Endothelial cell of umbilical vein (primary cell): ENCODE results near the gene KBTBD13. TPM values are rescaled to one million over a fixed set of nuclear protein-coding genes. Genes with fewer than 3 reads are reported as not detected.

Experiments used
- BruUV-seq: library from RNA; stranded (reverse); fragments of 400-500 nt; replicated peaks from 2 replicates; lab custom pipeline; 2021; lab: Mats Ljungman, UMichigan
- CTCF ChIA-PET: fragments of 300-600, 350-600 bp; sonication (Branson Sonifier 250); formaldehyde crosslinking; loops from one replicate; lab custom pipeline; 2021; ENCODE audit warnings: antibody characterized with exemption, inconsistent platforms; lab: Charles Lee
- POLR2A ChIA-PET: fragments of 300-600, 350-600 bp; sonication (Branson Sonifier 250); formaldehyde crosslinking; loops from one replicate; lab custom pipeline; 2021; ENCODE audit warnings: antibody characterized with exemption, inconsistent platforms; lab: Charles Lee
- DNase-seq: peaks from one replicate; pipeline ENCODE4 v3.0.0-alpha.2; 2011; ENCODE audit warnings: low read depth, low spot score
- FAIRE-seq: peaks from 2 replicates; lab custom pipeline; 2011; peaks lifted over from hg19 to GRCh38; lab: Jason Lieb, UNC
- H2AFZ ChIP-seq: 2 replicates; pipeline ENCODE4 v1.6.0; 2012; ENCODE audit warnings: low read depth, low read length, control low read depth, inconsistent platforms
- H3K27ac ChIP-seq: 2 replicates; pipeline ENCODE4 v1.5.1; 2011; ENCODE audit warnings: low read depth, mild to moderate bottlenecking, control low read depth, low read length, moderate library complexity; ENCODE audit not compliant: insufficient read depth
- H3K27me3 ChIP-seq, 2 experiments: 2 replicates each; pipeline versions ENCODE4 v1.6.0 to v1.6.1; 2011; ENCODE audit warnings: low read length in 2 of 2, mixed read lengths in 1 of 2; ENCODE audit not compliant: control insufficient read depth in 2 of 2, insufficient read depth in 2 of 2
- H3K36me3 ChIP-seq, 2 experiments: 2 replicates in 1 of 2; 3 replicates in 1 of 2; pipeline ENCODE4 v1.5.1; 2011; ENCODE audit warnings: low read length in 2 of 2, mild to moderate bottlenecking in 1 of 2, moderate library complexity in 1 of 2; ENCODE audit not compliant: control insufficient read depth in 2 of 2, insufficient read depth in 2 of 2; ENCODE audit errors: extremely low read depth in 1 of 2
- H3K4me1 ChIP-seq: 3 replicates; pipeline ENCODE4 v1.5.1; 2011; ENCODE audit warnings: mild to moderate bottlenecking, low read length; ENCODE audit not compliant: control insufficient read depth, insufficient read depth; ENCODE audit errors: extremely low read depth
- H3K4me2 ChIP-seq: 2 replicates; pipeline ENCODE4 v1.6.1; 2011; ENCODE audit warnings: low read length, control low read depth, mixed read lengths; ENCODE audit not compliant: insufficient read depth
- H3K4me3 ChIP-seq, 3 experiments: fragments of 200-600 bp in 1 of 3; sonication (generic), shearing (Covaris generic) in 1 of 3; replicated peaks in 1 of 3; 2 replicates each; pipeline ENCODE4 v1.5.1; 2011 to 2016; ENCODE audit warnings: control low read depth in 3 of 3, low read length in 3 of 3, mild to moderate bottlenecking in 2 of 3, inconsistent platforms in 1 of 3, low read depth in 1 of 3, moderate library complexity in 1 of 3; ENCODE audit not compliant: insufficient read depth in 1 of 3
- H3K79me2 ChIP-seq: 2 replicates; pipeline ENCODE4 v1.6.0; 2012; ENCODE audit warnings: low read length, inconsistent platforms; ENCODE audit not compliant: control insufficient read depth, insufficient read depth
- H3K9ac ChIP-seq: replicated peaks from 2 replicates; pipeline ENCODE3; 2011; ENCODE audit warnings: low read length, control low read depth; ENCODE audit not compliant: insufficient read depth; ENCODE audit errors: extremely low read depth
- H3K9me1 ChIP-seq: replicated peaks from 3 replicates; pipeline ENCODE4 v1.6.0; 2011; ENCODE audit warnings: mild to moderate bottlenecking, low read length; ENCODE audit not compliant: control insufficient read depth, insufficient read depth; ENCODE audit errors: extremely low read depth
- H3K9me3 ChIP-seq: replicated peaks from 2 replicates; pipeline ENCODE4 v1.5.1; 2012; ENCODE audit warnings: low read length, inconsistent platforms; ENCODE audit not compliant: control insufficient read depth, insufficient read depth
- H4K20me1 ChIP-seq: replicated peaks from 2 replicates; pipeline ENCODE3; 2011; ENCODE audit warnings: mild to moderate bottlenecking, low read length; ENCODE audit not compliant: control insufficient read depth, insufficient read depth; ENCODE audit errors: extremely low read depth
- EZH2 ChIP-seq: IDR thresholded peaks from 2 replicates; pipeline ENCODE4 v1.6.1; 2012; ENCODE audit warnings: borderline replicate concordance, low read depth, mild to moderate bottlenecking, moderate library complexity, low read length, inconsistent platforms; ENCODE audit not compliant: severe bottlenecking
- FOS ChIP-seq: IDR thresholded peaks from 2 replicates; pipeline ENCODE4 v1.6.1; 2011; ENCODE audit warnings: mild to moderate bottlenecking, low read length, moderate library complexity, borderline replicate concordance; ENCODE audit not compliant: insufficient read depth
- GATA2 ChIP-seq: IDR thresholded peaks from 2 replicates; pipeline ENCODE4 v1.7.0; 2011; ENCODE audit warnings: low read depth, mild to moderate bottlenecking, moderate library complexity, mixed read lengths, low read length; ENCODE audit not compliant: insufficient read length, insufficient read depth
- JUN ChIP-seq: IDR thresholded peaks from 2 replicates; pipeline ENCODE4 v1.6.1; 2011; ENCODE audit warnings: borderline replicate concordance, low read depth; ENCODE audit not compliant: insufficient read length, insufficient read depth
- MYC ChIP-seq: IDR thresholded peaks from one replicate; pipeline ENCODE4 v1.6.1; 2011; ENCODE audit warnings: mild to moderate bottlenecking, low read depth, low read length
- POLR2A ChIP-seq: IDR thresholded peaks from 2 replicates; pipeline ENCODE4 v1.6.1; 2012; ENCODE audit warnings: low read depth, mild to moderate bottlenecking, control low read depth, low read length
- POLR2AphosphoS5 ChIP-seq: IDR thresholded peaks from 2 replicates; pipeline ENCODE4 v1.6.1; 2012; ENCODE audit warnings: low read depth, mild to moderate bottlenecking, control low read depth, low read length, moderate library complexity; ENCODE audit not compliant: insufficient read depth
- dilution Hi-C: fragments of 300-500 bp; cut with MboI; formaldehyde crosslinking; loops from one replicate; pipeline ENCODE4 v1.15.0; 2019; ENCODE audit warnings: low sequenced_read_pairs; ENCODE audit not compliant: extremely low pct_ligation_motif_present
- intact Hi-C: fragments of 100-400 bp; cut with micrococcal nuclease; formaldehyde crosslinking; loops from one replicate; pipeline ENCODE4 v1.10.0; 2022
- polyA plus RNA-seq, 4 experiments: library from polyadenylated mRNA; depleted of rRNA in 3 of 4; stranded (reverse) in 3 of 4; unstranded in 1 of 4; fragments of >200 nt; gene quantifications; 2 replicates each; pipeline versions ENCODE4 v1.2.1 to v1.2.3, GENCODE V29; 2011 to 2012; ENCODE audit warnings: missing spikeins in 1 of 4
- total RNA-seq: library from RNA; stranded (reverse); gene quantifications from 2 replicates; pipeline ENCODE4 v1.2.3, GENCODE V29; 2021
- TF ChIP-seq, protein P1 (sequence below), 2 donors: IDR thresholded peaks; 1 replicate in 1 of 2; 2 replicates in 1 of 2; pipeline ENCODE4 v1.5.1; 2011; ENCODE audit warnings: low read length in 2 of 2, mild to moderate bottlenecking in 2 of 2, moderate library complexity in 2 of 2, control low read depth in 1 of 2, inconsistent platforms in 1 of 2, low read depth in 1 of 2; ENCODE audit not compliant: insufficient read depth in 1 of 2; ENCODE audit errors: extremely low read depth in 1 of 2
- TF ChIP-seq, protein P2 (sequence below): IDR thresholded peaks from 2 replicates; pipeline ENCODE4 v1.6.1; 2011; ENCODE audit not compliant: insufficient read depth, insufficient read length

Gene KBTBD13
- total and polyA plus RNA-seq, 2 donors (not counting 3 experiments of a cell fraction or from before 2014, with no cell fraction given), result not detected

DNA sequence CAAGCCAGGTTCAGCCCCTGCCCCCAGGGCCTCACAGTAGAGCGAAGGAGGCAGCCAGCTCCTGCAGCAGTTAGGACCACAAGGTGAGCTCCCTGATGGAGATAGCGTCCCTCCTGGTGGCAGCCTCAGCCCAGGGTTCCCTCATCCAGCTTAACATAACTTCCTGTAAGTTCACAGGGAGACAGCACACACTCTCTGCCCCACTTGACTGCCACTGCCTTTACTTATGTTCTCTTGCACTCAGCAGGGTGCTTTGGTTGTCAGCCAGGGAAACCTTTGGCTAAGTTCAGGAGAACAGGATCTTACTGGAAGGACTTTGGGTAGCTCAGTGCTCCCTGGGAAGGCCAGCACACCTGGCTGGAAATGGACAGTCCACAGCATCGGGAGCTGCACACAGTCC, 10.9 kb downstream of the KBTBD13 start:
- POLR2A ChIA-PET, result no interaction called here
- TF ChIP-seq POLR2AphosphoS5, result no peak
- TF ChIP-seq MYC, result no peak
- TF ChIP-seq, protein P1, sequence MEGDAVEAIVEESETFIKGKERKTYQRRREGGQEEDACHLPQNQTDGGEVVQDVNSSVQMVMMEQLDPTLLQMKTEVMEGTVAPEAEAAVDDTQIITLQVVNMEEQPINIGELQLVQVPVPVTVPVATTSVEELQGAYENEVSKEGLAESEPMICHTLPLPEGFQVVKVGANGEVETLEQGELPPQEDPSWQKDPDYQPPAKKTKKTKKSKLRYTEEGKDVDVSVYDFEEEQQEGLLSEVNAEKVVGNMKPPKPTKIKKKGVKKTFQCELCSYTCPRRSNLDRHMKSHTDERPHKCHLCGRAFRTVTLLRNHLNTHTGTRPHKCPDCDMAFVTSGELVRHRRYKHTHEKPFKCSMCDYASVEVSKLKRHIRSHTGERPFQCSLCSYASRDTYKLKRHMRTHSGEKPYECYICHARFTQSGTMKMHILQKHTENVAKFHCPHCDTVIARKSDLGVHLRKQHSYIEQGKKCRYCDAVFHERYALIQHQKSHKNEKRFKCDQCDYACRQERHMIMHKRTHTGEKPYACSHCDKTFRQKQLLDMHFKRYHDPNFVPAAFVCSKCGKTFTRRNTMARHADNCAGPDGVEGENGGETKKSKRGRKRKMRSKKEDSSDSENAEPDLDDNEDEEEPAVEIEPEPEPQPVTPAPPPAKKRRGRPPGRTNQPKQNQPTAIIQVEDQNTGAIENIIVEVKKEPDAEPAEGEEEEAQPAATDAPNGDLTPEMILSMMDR (IDR thresholded peaks at IDR 0.05; ENCODE audit: extremely low read depth in 1 of 2, insufficient read depth in 1 of 2, low read depth in 1 of 2, low read length in 2 of 2), result no peak
- TF ChIP-seq POLR2A, result no peak
- TF ChIP-seq, protein P2, sequence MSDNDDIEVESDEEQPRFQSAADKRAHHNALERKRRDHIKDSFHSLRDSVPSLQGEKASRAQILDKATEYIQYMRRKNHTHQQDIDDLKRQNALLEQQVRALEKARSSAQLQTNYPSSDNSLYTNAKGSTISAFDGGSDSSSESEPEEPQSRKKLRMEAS, result no peak
- TF ChIP-seq GATA2, result no peak
- TF ChIP-seq FOS, result no peak
- TF ChIP-seq JUN, result no peak
- no peak for TF ChIP-seq EZH2
- H3K36me3 ChIP-seq, result no peaks in the 10 kb centered on the region
- H2AFZ ChIP-seq, result no peak overlapping the region
- dilution Hi-C loops (no loop called here), intact Hi-C loops (no loop called here)
- H4K20me1 ChIP-seq, result no peaks in the 10 kb centered on the region
- H3K4me2 ChIP-seq, result no peak overlapping the region
- CTCF ChIA-PET, result interaction anchor here (0.9 to 8.8 kb wide), 8 partner anchors 8 to 359 kb away, joined by 3 to 64 read pairs (median 6); no protein-coding TSS in a partner anchor
- peaks cover 20% of the 10 kb centered on the region in 2 experiments for H3K27me3 ChIP-seq
- BruUV-seq, result no TSS peak
- H3K9me3 ChIP-seq, result no peaks in the 10 kb centered on the region
- no peak overlapping the region for H3K4me3 ChIP-seq
- H3K9ac ChIP-seq, result no peak overlapping the region
- DNase-seq, result no peak
- FAIRE-seq, result no peak
- no peaks in the 10 kb centered on the region for H3K79me2 ChIP-seq
- no peaks in the 10 kb centered on the region for H3K4me1 ChIP-seq
- H3K27ac ChIP-seq, result no peak overlapping the region
- H3K9me1 ChIP-seq, result no peaks in the 10 kb centered on the region
